Daoy (cell line): Measurements from ENCODE around the gene KHDC4. TPM values are rescaled to one million over a fixed set of nuclear protein-coding genes. Genes with fewer than 3 reads are reported as not detected.
"Not testable (repeated sequence)": the region's sequence is repeated elsewhere in the genome, so short reads cannot be mapped to it uniquely, and the experiment has no call there.

ENCODE experiments used
- DNase-seq: peaks from one replicate; pipeline ENCODE4 v3.0.0-alpha.2; 2015; ENCODE audit warnings: low read depth
- total RNA-seq: library from RNA; depleted of rRNA; stranded (reverse); fragments of >200 nt; shearing (Covaris generic); gene quantifications from 2 replicates; pipeline ENCODE4 v1.2.3, GENCODE V29; 2014

The KHDC4 gene
- total RNA-seq, 1 experiment from 2014 or later, result 58.2 TPM

GRCh38 chr1:155940993-155941844, 7.0 kb upstream of the KHDC4 start, which contains the start of gene RXFP4:
Gene RXFP4 (plus strand): TSS chr1:155941638. CDS start chr1:155941710, 72 bp downstream.
- peak; percentile 56 for DNase-seq

- DNase-seq, result peak; percentile 87
Measured at GRCh38 chr1:155940482-155940992, 6.3 kb upstream of the KHDC4 start.

DNA sequence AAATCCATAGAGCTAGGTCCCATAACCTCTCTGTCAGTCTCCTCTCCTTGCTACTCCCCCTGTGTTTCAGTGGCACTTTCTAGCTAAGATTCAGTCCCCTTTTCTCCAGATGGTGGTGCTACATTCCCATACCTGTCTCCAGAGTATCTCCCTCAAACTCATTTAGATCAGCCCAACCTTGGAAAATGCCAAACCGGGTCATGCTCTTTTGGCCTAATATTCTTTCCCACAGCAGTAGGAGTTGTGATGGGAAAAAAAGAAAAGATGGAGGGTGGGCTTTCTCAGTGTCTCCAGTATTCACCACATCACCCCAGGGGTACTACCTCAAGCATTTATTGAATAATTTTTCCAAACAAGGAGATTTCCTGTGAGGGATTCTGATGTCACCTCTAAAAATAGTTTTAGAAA, 4.0 kb upstream of the KHDC4 start:
- DNase-seq, result peak; percentile 69

- DNase-seq, result no peak
Measured at GRCh38 chr1:155934936-155935590, 850 bp upstream of the KHDC4 start.

- no peak for DNase-seq
Measured at GRCh38 chr1:155933591-155934096, 569 bp downstream of the KHDC4 start.

GRCh38 chr1:155932487-155932886, 1.7 kb downstream of the KHDC4 start:
- no peak for DNase-seq

GRCh38 chr1:155932081-155932480, 2.1 kb downstream of the KHDC4 start:
- no peak for DNase-seq

DNA sequence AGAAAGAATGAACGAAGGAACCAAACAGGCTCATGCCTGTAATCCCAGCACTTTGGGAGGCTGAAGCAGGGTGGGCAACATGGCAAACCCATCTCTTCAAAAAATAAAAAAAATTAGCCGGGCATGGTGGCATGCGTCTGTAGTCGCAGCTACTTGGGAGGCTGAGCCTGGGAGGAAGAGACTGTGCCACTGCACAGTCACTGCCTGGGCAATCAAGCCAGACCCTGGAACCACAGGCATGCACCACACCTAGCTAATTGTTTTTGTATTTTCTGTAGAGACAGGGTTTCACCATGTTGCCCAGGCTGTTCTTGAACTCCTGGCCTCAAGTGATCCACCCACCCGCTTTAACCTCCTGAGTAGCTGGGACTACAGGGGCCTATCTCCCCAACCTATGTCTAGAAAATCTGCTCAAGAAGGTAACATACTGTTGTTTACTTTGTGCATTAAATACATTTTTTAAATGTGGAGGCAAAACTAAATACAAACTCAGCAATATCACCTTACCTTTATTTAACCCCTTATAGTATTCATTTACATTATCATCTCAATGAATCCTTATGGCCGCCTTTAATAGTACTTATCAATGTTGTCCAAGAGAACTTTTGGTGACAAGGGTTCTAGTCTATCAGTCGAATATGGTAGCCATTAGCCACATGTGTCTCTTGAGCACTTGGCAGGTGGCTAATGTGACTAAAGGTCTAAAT, 2.7 kb downstream of the KHDC4 start:
- DNase-seq, result peak; percentile 60

GRCh38 chr1:155930725-155931124, 3.5 kb downstream of the KHDC4 start:
- DNase-seq, result not testable (repeated sequence)

- DNase-seq, result no peak
Measured at GRCh38 chr1:155929057-155929456, 5.2 kb downstream of the KHDC4 start.

DNA sequence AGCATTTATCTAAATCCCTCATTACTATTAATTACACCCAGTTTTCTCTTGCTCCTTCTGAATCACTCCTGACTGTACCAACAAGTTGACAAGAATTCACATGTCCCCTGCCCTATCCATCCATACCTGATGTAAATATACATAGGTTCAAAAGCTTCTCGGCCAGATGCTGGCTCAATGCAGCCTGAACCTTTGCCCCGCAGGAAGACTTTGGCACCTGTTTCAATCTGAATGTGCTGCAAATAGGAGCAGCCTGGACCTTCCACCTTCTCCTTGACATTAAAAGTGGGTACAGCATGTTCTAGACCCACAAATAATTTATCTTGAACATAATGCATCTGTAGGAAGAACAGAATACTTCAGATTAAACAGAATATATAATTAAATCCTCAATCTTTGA, 8.7 kb downstream of the KHDC4 start:
- no peak for DNase-seq

GRCh38 chr1:155920717-155921116, 13.5 kb downstream of the KHDC4 start:
- DNase-seq, result no peak

- no peak for DNase-seq
Measured at GRCh38 chr1:155919801-155920200, 14.4 kb downstream of the KHDC4 start.

DNA sequence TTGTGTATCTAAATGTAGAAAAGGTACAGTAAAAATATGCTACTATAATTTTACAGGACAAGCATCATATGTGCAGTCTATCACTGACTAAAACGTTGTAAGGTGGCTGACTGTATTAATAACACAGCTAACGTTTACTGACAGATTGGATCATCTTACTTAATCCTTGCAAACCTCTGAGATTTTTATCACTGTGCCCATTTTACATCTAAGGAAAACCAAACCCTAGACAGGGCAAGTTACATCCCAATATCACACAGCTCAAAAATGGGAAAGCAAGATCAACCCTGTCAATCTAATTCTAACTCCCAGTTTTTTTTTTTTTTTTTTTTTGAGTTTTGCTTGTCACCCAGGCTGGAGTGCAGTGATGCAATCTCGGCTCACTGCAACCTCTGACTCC, 15.6 kb downstream of the KHDC4 start:
- no peak for DNase-seq

GRCh38 chr1:155913969-155914757, 20.1 kb downstream of the KHDC4 start:
- DNase-seq, result no peak

DNA sequence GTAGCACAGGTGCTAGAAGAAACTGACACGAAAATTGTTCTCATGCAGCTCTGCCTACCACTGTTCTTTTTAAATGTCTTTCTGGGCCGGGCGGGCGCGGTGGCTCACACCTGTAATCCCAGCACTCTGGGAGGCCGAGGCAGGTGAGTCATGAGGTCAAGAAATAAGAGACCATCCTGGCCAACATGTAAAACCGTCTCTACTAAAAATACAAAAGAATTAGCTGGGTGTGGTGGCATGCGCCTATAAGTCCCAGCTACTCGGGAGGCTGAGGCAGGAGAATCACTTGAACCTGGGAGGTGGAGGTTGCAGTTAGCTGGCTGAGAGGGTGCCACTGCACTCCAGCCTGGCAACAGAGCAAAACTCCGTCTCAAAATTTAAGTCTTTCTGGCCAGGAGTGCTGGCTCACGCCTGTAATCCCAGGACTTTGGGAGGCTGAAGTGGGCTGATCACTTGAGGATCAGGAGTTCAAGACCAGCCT, 22.1 kb downstream of the KHDC4 start:
- peak; percentile 16 for DNase-seq

DNA sequence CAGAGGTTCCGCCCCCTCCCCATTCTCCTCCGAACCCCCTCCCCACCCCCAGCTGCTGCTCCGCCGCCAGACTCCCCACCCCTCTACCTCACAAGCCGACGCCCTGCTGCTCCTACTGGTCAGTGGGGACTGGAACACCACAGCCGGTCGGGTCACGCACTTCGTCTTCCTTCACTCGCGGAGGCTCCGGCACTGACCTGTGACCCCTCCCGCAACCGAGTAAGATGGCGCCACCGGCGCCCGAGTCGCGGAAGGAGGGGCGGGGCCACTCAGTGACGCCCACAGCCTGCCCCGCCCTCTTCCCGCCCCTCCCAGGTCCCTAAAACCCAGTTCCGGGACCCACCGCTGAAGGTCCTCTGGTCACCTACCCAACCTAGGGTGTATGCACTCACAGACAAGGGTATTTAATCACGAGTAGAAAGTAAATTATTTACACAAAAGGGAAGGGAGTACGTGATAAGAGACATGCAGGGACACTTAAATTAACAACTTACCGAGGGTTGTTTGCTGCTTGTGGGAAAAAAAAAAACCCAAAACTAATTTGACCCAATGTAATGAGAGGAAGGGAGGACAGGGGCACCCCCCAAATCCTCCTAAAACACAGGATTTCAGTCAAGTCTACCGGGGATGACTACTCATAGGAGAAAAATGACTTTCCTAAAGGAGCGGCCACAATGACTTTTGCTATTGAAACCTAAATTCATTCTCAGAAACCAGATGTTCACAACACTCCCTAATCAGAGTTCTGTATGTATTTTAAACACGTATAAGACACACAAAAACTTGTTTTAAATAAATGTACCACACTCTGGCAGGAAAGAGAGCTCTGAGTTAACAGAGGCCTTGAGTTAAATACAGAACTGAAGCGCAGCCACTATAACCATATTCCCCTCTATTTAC, 22.8 kb downstream of the KHDC4 start, which contains the start of gene RIT1:
RIT1 (minus strand) TSS at position 194 of the 900 bp plus-strand sequence. CDS start 588 bp downstream, outside the sequence.
- peak; percentile 86 for DNase-seq

DNA sequence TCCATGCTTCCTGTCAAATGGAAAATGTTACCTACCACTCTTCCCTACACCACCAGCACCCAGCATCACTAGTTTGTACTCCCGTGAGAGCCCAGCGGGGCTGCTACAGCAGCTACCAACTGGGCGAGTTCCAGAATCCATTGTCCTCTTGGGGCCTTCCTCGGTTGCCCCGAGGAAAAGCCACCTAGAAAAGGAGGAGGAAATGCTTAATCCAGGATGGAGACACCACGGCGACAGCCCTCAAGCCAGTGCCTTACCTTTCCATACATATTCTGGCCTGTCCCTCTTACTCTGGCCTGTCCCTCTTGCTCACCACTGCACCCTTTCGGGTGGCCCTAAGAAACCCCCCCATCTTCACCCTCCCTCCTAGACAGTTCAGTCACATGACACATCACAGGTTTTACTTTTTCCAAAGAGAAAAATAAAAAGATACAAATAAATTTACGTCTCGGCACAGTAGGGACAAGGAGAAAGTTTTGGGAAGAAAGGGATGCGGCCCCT, 23.5 kb downstream of the KHDC4 start:
- DNase-seq, result peak; percentile 41

- no peak for DNase-seq
Measured at GRCh38 chr1:155909894-155910293, 24.3 kb downstream of the KHDC4 start.

GRCh38 chr1:155904261-155904660, 30.0 kb downstream of the KHDC4 start:
- no peak for DNase-seq
